HEK293T (cell line): ENCODE results near the gene SSU72.

Source experiments
- BHLHE40 ChIP-seq: fragments of 450-650 bp; IDR thresholded peaks from 2 replicates; pipeline ENCODE4 v1.6.1; 2016; ENCODE audit warnings: mild to moderate bottlenecking, moderate library complexity, borderline replicate concordance
- ELF4 ChIP-seq: fragments of 450-650 bp; IDR thresholded peaks from 2 replicates; pipeline ENCODE4 v1.6.1; 2017; ENCODE audit warnings: antibody characterized with exemption
- FOXA1 ChIP-seq: fragments of 450-650 bp; IDR thresholded peaks from 2 replicates; pipeline ENCODE4 v1.6.1; 2016; ENCODE audit warnings: mild to moderate bottlenecking
- FOXK2 ChIP-seq: fragments of 450-650 bp; IDR thresholded peaks from 2 replicates; pipeline ENCODE4 v1.6.1; 2016; ENCODE audit warnings: mild to moderate bottlenecking
- FOXM1 ChIP-seq: fragments of 450-650 bp; IDR thresholded peaks from 2 replicates; pipeline ENCODE4 v1.6.1; 2017; ENCODE audit warnings: mild to moderate bottlenecking, borderline replicate concordance
- SP1 ChIP-seq: fragments of 450-650 bp; IDR thresholded peaks from 2 replicates; pipeline ENCODE4 v1.6.1; 2017
- SUZ12 ChIP-seq: fragments of 450-650 bp; IDR thresholded peaks from 2 replicates; pipeline ENCODE4 v1.6.1; 2016; ENCODE audit warnings: mild to moderate bottlenecking
- TARDBP ChIP-seq: fragments of 450-650 bp; IDR thresholded peaks from 2 replicates; pipeline ENCODE4 v1.6.1; 2016
- TF ChIP-seq, protein P1 (sequence below): fragments of 450-650 bp; IDR thresholded peaks from 2 replicates; pipeline ENCODE4 v1.6.1; 2016

DNA sequence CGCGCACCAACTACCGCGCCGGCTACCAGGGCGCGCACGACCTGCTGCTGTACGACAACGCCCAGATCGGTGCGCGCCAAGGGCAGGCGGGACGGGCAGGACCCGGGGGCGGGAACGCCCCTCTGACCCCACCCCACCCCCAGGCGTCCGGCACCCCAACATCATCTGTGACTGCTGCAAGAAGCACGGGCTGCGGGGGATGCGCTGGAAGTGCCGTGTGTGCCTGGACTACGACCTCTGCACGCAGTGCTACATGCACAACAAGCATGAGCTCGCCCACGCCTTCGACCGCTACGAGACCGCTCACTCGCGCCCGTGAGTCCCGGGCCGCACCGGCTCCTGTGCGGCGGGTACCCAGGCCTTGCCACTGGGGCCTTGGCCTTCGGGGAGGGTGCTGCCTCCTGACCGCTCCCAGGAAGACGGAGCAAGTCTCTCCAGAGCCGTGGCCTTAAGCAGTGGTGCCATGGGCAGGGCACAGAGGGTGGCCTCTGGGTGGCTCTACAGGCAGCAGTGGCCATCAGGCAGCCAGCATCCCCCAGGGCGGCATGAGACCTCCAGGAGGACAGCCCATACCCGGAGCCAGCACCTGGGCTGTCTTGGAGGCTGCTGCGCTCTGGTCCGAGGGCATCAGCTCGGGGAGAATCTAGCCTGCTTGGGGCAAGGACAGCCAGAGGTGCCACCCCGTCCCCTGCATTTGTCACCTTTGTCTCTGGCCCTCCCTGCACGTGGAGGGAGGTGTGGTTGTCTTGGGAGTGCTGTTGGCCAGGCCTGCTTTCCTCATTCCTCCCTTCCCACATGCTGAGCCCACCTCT lies 49.2 kb upstream of the SSU72 start:
- TF ChIP-seq FOXK2 = no peak
- no peak for TF ChIP-seq FOXM1
- TF ChIP-seq TARDBP = no peak
- TF ChIP-seq SP1 = no peak
- TF ChIP-seq SUZ12 = no peak
- TF ChIP-seq, protein P1, sequence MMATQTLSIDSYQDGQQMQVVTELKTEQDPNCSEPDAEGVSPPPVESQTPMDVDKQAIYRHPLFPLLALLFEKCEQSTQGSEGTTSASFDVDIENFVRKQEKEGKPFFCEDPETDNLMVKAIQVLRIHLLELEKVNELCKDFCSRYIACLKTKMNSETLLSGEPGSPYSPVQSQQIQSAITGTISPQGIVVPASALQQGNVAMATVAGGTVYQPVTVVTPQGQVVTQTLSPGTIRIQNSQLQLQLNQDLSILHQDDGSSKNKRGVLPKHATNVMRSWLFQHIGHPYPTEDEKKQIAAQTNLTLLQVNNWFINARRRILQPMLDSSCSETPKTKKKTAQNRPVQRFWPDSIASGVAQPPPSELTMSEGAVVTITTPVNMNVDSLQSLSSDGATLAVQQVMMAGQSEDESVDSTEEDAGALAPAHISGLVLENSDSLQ = no peak
- TF ChIP-seq FOXA1 = no peak
- no peak for TF ChIP-seq BHLHE40
- no peak for TF ChIP-seq ELF4
